NCI-H2196 (cell line): ENCODE results near the gene TOM1L1.
"Not testable (repeated sequence)": the region's sequence is repeated elsewhere in the genome, so short reads cannot be mapped to it uniquely, and the experiment has no call there.

ENCODE experiments used
- DNase-seq: peaks from one replicate; lab custom pipeline; 2025; ENCODE audit not compliant: unreplicated experiment; lab: John Stamatoyannopoulos, UW

TOM1L1 gene

GRCh38 chr17:54900457-54901229 lies at the start of gene TOM1L1:
Gene TOM1L1 (plus strand): TSS chr17:54900852. CDS start chr17:54900866, 14 bp downstream.
- DNase-seq: peak; percentile 94

- DNase-seq: no peak
These were observed 41.5 kb upstream of the TOM1L1 start for GRCh38 chr17:54859187-54859586.

GRCh38 chr17:54860617-54861470 lies 39.8 kb upstream of the TOM1L1 start:
- DNase-seq: no peak

- DNase-seq: no peak
These were observed 39.1 kb upstream of the TOM1L1 start for GRCh38 chr17:54861471-54861983.

- no peak for DNase-seq
These were observed 37.5 kb upstream of the TOM1L1 start for GRCh38 chr17:54863176-54863575.

GRCh38 chr17:54864070-54864469 lies 36.6 kb upstream of the TOM1L1 start:
- no peak for DNase-seq

GRCh38 chr17:54864636-54865356 lies 35.9 kb upstream of the TOM1L1 start:
- no peak for DNase-seq

GRCh38 chr17:54867634-54868033 lies 33.0 kb upstream of the TOM1L1 start:
- no peak for DNase-seq

- DNase-seq: no peak
These were observed 29.9 kb upstream of the TOM1L1 start for GRCh38 chr17:54870671-54871175.

GRCh38 chr17:54875906-54876305 lies 24.7 kb upstream of the TOM1L1 start:
- DNase-seq: not testable (repeated sequence)

- no peak for DNase-seq
These were observed 23.9 kb upstream of the TOM1L1 start for GRCh38 chr17:54876656-54877195.

- DNase-seq: no peak
These were observed 19.2 kb upstream of the TOM1L1 start for GRCh38 chr17:54881255-54881972.

- DNase-seq: no peak
These were observed 18.3 kb upstream of the TOM1L1 start for GRCh38 chr17:54882371-54882770.

- DNase-seq: no peak
These were observed 17.7 kb upstream of the TOM1L1 start for GRCh38 chr17:54882950-54883349.

- DNase-seq: no peak
These were observed 16.7 kb upstream of the TOM1L1 start for GRCh38 chr17:54883939-54884338.

GRCh38 chr17:54887787-54888186 lies 12.9 kb upstream of the TOM1L1 start:
- DNase-seq: no peak

- DNase-seq: no peak
These were observed 12.4 kb upstream of the TOM1L1 start for GRCh38 chr17:54888254-54888653.

GRCh38 chr17:54888981-54889380 lies 11.7 kb upstream of the TOM1L1 start:
- DNase-seq: no peak

GRCh38 chr17:54891176-54891821 lies 9.4 kb upstream of the TOM1L1 start:
- peak; percentile 54 for DNase-seq

- no peak for DNase-seq
These were observed 8.3 kb upstream of the TOM1L1 start for GRCh38 chr17:54892360-54892759.
